CD4-positive, alpha-beta T cell treated with Interleukin-6 at 100 ng/mL for 8 hours (primary cell): ENCODE results near the gene RAX2.
A peak's percentile ranks its signal among the peaks of the same experiment; 100 is the strongest.

Experiments
- DNase-seq: peaks from one replicate; pipeline ENCODE4 v3.0.0-alpha.2; 2020; ENCODE audit warnings: mixed read lengths, low spot score

The RAX2 gene

GRCh38 chr19:3725640-3726310 is 46.3 kb downstream of the RAX2 start:
- no peak for DNase-seq

GRCh38 chr19:3725121-3725520 is 46.9 kb downstream of the RAX2 start:
- DNase-seq = no peak

GRCh38 chr19:3723883-3724282 is 48.1 kb downstream of the RAX2 start:
- no peak for DNase-seq

GRCh38 chr19:3723110-3723488 is 48.9 kb downstream of the RAX2 start:
- DNase-seq = no peak

- no peak for DNase-seq
These were observed 49.5 kb downstream of the RAX2 start for GRCh38 chr19:3722443-3723109.

- DNase-seq = no peak
These were observed 50.1 kb downstream of the RAX2 start for GRCh38 chr19:3721887-3722442.

GRCh38 chr19:3721131-3721886 is 50.7 kb downstream of the RAX2 start:
- DNase-seq = peak; percentile 90

- DNase-seq = no peak
These were observed 51.6 kb downstream of the RAX2 start for GRCh38 chr19:3720349-3720917.

- no peak for DNase-seq
These were observed 52.2 kb downstream of the RAX2 start for GRCh38 chr19:3719868-3720267.
